Astrocyte (in vitro differentiated cells and primary cell): ENCODE data around the gene RCCD1. TPM values are rescaled to one million over a fixed set of nuclear protein-coding genes. Genes with fewer than 3 reads are reported as not detected.

Source experiments
- DNase-seq: peaks from one replicate; pipeline ENCODE4 v3.0.0-alpha.2; 2010; ENCODE audit warnings: low read depth
- FAIRE-seq: peaks from 2 replicates; lab custom pipeline; 2011; peaks lifted over from hg19 to GRCh38; lab: Jason Lieb, UNC
- H2AFZ ChIP-seq: 2 replicates; pipeline ENCODE4 v1.6.0; 2012; ENCODE audit warnings: low read depth, low read length, inconsistent platforms
- H3K27ac ChIP-seq: 2 replicates; pipeline ENCODE4 v1.5.1; 2011; ENCODE audit warnings: low read depth, low read length, inconsistent platforms
- H3K27me3 ChIP-seq: 2 replicates; pipeline ENCODE4 v1.6.0; 2011; ENCODE audit warnings: low read length, inconsistent platforms; ENCODE audit not compliant: insufficient read depth
- H3K36me3 ChIP-seq: 2 replicates; pipeline ENCODE4 v1.5.1; 2011; ENCODE audit warnings: low read length, inconsistent platforms; ENCODE audit not compliant: insufficient read depth
- H3K4me1 ChIP-seq: 2 replicates; pipeline ENCODE4 v1.5.1; 2011; ENCODE audit warnings: low read length, inconsistent platforms; ENCODE audit not compliant: insufficient read depth
- H3K4me2 ChIP-seq: 2 replicates; pipeline ENCODE4 v1.6.0; 2012; ENCODE audit warnings: low read length, inconsistent platforms
- H3K4me3 ChIP-seq: 2 replicates; pipeline ENCODE4 v1.5.1; 2011; ENCODE audit warnings: low read depth, mild to moderate bottlenecking, low read length, inconsistent platforms; ENCODE audit not compliant: insufficient read depth
- H3K79me2 ChIP-seq: 2 replicates; pipeline ENCODE4 v1.6.0; 2012; ENCODE audit warnings: mild to moderate bottlenecking, low read length, inconsistent platforms; ENCODE audit not compliant: insufficient read depth
- H3K9ac ChIP-seq: 2 replicates; pipeline ENCODE4 v1.6.0; 2012; ENCODE audit warnings: mild to moderate bottlenecking, low read length, inconsistent platforms
- H3K9me3 ChIP-seq: 2 replicates; pipeline ENCODE4 v1.5.1; 2012; ENCODE audit warnings: low read depth, mild to moderate bottlenecking, low read length, inconsistent platforms; ENCODE audit not compliant: insufficient read depth
- H4K20me1 ChIP-seq: 2 replicates; pipeline ENCODE4 v1.6.0; 2012; ENCODE audit warnings: low read length, inconsistent platforms; ENCODE audit not compliant: insufficient read depth
- H3K27ac Mint-ChIP-seq: one replicate; pipeline ENCODE4 v1.8.0; 2021; ENCODE audit warnings: mild to moderate bottlenecking, mixed read lengths; ENCODE audit not compliant: unreplicated experiment
- H3K27me3 Mint-ChIP-seq: one replicate; pipeline ENCODE4 v1.8.0; 2021; ENCODE audit warnings: low read depth, mixed read lengths; ENCODE audit not compliant: unreplicated experiment
- H3K36me3 Mint-ChIP-seq: one replicate; pipeline ENCODE4 v1.8.0; 2021; ENCODE audit warnings: low read depth, mixed read lengths; ENCODE audit not compliant: unreplicated experiment
- H3K4me1 Mint-ChIP-seq: one replicate; pipeline ENCODE4 v1.8.0; 2021; ENCODE audit warnings: low read depth, mixed read lengths; ENCODE audit not compliant: unreplicated experiment
- H3K4me3 Mint-ChIP-seq: one replicate; pipeline ENCODE4 v1.8.0; 2021; ENCODE audit warnings: mild to moderate bottlenecking, moderate library complexity, mixed read lengths; ENCODE audit not compliant: unreplicated experiment
- H3K9me3 Mint-ChIP-seq: one replicate; pipeline ENCODE4 v1.8.0; 2021; ENCODE audit warnings: mild to moderate bottlenecking, mixed read lengths; ENCODE audit not compliant: unreplicated experiment
- EZH2 ChIP-seq: IDR thresholded peaks from 2 replicates; pipeline ENCODE4 v1.6.1; 2012; ENCODE audit warnings: mild to moderate bottlenecking, low read length, inconsistent platforms; ENCODE audit not compliant: insufficient read depth
- total RNA-seq: library from RNA; stranded (reverse); gene quantifications from 2 replicates; pipeline ENCODE4 v1.2.1, GENCODE V29; 2021
- TF ChIP-seq, protein P1 (sequence below): IDR thresholded peaks from 2 replicates; pipeline ENCODE4 v1.5.1; 2011; ENCODE audit warnings: low read depth, mild to moderate bottlenecking, inconsistent platforms, low read length, moderate library complexity; ENCODE audit not compliant: insufficient read depth

RCCD1 gene
- total RNA-seq, 1 donor from 2014 or later: 6.8 TPM

DNA sequence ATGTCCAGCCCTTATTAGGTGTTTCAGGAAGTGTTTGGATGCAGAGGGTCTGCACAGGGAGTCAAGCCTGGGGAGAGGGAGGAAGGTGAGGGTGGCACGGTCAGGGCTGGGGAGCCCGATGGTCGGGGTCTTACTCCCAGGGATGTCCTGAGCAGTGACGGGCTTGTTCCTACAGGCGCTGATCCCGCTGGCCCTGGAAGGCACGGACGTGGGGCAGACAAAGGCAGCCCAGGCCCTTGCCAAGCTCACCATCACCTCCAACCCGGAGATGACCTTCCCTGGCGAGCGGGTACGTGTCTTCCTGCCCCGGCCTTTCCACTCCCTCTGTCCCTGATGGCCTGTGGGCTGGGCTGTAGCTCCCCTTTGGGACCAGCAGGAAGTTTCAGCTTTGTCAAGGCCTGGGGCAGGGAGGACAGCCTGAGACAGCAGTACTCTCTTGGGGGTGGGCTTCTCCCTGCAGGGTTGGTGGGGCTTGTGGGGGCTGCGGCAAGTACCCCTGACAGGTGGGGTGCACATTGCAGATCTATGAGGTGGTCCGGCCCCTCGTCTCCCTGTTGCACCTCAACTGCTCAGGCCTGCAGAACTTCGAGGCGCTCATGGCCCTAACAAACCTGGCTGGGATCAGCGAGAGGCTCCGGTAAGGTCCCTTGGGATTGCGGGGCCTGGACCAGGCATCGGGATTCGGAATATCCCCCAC lies 4.6 kb upstream of the RCCD1 start:
- H3K36me3 ChIP-seq: peaks cover 31% of the 10 kb centered on the region
- no peak overlapping the region for H3K4me3 Mint-ChIP-seq

DNA sequence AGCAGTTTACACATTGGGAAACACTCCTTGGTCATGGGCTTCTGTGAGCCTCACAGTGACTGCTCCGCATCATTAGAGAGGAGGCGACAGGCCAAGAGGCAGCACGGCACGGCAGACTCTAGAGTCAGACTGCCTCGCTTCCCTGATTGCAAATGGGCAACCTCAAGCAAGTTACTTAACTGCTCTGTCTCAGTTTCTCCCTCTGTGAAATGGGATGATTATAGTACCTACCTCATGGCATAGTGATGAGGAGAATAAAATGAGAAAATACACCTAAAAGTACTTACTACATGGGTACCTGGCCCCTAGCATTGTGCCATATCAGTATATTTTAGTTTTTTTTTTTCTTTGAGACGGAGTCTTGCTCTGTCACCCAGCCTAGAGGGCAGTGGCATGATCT lies 4.0 kb upstream of the RCCD1 start:
- Histone ChIP-seq H3K4me2 (no peak overlapping the region), H3K4me3 (no peak overlapping the region), H3K9ac (no peak overlapping the region), H3K36me3 (peaks cover 30% of the 10 kb centered on the region), H2AFZ (no peak overlapping the region), H3K79me2 (no peaks in the 10 kb centered on the region), H3K9me3 (no peaks in the 10 kb centered on the region), H3K27ac (no peak overlapping the region), H3K4me1 (peaks cover 9% of the 10 kb centered on the region), H3K27me3 (no peaks in the 10 kb centered on the region), H4K20me1 (no peaks in the 10 kb centered on the region)
- TF ChIP-seq, protein P1, sequence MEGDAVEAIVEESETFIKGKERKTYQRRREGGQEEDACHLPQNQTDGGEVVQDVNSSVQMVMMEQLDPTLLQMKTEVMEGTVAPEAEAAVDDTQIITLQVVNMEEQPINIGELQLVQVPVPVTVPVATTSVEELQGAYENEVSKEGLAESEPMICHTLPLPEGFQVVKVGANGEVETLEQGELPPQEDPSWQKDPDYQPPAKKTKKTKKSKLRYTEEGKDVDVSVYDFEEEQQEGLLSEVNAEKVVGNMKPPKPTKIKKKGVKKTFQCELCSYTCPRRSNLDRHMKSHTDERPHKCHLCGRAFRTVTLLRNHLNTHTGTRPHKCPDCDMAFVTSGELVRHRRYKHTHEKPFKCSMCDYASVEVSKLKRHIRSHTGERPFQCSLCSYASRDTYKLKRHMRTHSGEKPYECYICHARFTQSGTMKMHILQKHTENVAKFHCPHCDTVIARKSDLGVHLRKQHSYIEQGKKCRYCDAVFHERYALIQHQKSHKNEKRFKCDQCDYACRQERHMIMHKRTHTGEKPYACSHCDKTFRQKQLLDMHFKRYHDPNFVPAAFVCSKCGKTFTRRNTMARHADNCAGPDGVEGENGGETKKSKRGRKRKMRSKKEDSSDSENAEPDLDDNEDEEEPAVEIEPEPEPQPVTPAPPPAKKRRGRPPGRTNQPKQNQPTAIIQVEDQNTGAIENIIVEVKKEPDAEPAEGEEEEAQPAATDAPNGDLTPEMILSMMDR: no peak
- no peak for TF ChIP-seq EZH2
- Mint-ChIP-seq H3K36me3 (peaks cover 32% of the 10 kb centered on the region), H3K4me1 (no peaks in the 10 kb centered on the region), H3K27ac (no peak overlapping the region), H3K9me3 (no peaks in the 10 kb centered on the region), H3K4me3 (no peak overlapping the region), H3K27me3 (no peaks in the 10 kb centered on the region)
- DNase-seq: no peak
- no peak for FAIRE-seq

More for the DNA sequence above, 4.6 kb upstream of the RCCD1 start:
- no peak for FAIRE-seq
- H3K27me3 ChIP-seq: no peaks in the 10 kb centered on the region
- peak overlapping the region; percentile 33 for H3K27ac ChIP-seq
- no peaks in the 10 kb centered on the region for H3K9me3 ChIP-seq
- DNase-seq: no peak
- H3K4me2 ChIP-seq: peak overlapping the region; percentile 5
- Mint-ChIP-seq H3K27me3 (no peaks in the 10 kb centered on the region), H3K36me3 (peaks cover 32% of the 10 kb centered on the region), H3K9me3 (no peaks in the 10 kb centered on the region), H3K4me1 (no peaks in the 10 kb centered on the region), H3K27ac (no peak overlapping the region)
- H4K20me1 ChIP-seq: no peaks in the 10 kb centered on the region
- no peak overlapping the region for H3K9ac ChIP-seq
- no peak overlapping the region for H3K4me3 ChIP-seq
- H2AFZ ChIP-seq: no peak overlapping the region
- no peak for TF ChIP-seq EZH2
- H3K4me1 ChIP-seq: peaks cover 4% of the 10 kb centered on the region
- no peaks in the 10 kb centered on the region for H3K79me2 ChIP-seq

- Mint-ChIP-seq H3K4me3 (no peak overlapping the region), H3K27ac (no peak overlapping the region), H3K36me3 (peaks cover 18% of the 10 kb centered on the region), H3K27me3 (no peaks in the 10 kb centered on the region), H3K4me1 (no peaks in the 10 kb centered on the region), H3K9me3 (no peaks in the 10 kb centered on the region)
- TF ChIP-seq, protein P1: no peak
- no peak for TF ChIP-seq EZH2
- H3K79me2 ChIP-seq: peaks cover 3% of the 10 kb centered on the region
- no peaks in the 10 kb centered on the region for H3K9me3 ChIP-seq
- no peak overlapping the region for H3K4me2 ChIP-seq
- peaks cover 26% of the 10 kb centered on the region for H3K4me1 ChIP-seq
- peaks cover 3% of the 10 kb centered on the region for H4K20me1 ChIP-seq
- H3K27ac ChIP-seq: no peak overlapping the region
- no peak overlapping the region for H3K9ac ChIP-seq
- no peak overlapping the region for H2AFZ ChIP-seq
- FAIRE-seq: no peak
- H3K36me3 ChIP-seq: peaks cover 21% of the 10 kb centered on the region
- no peaks in the 10 kb centered on the region for H3K27me3 ChIP-seq
- no peak for DNase-seq
- no peak overlapping the region for H3K4me3 ChIP-seq
Observed at GRCh38 chr15:90952901-90953677, 1.6 kb upstream of the RCCD1 start.
